NCI-H82 treated with DMSO at 0.1 percent for 48 hours (cell line): ENCODE data around the gene RIN3.

Source experiments
- DNase-seq: peaks from one replicate; lab custom pipeline; 2025; ENCODE audit not compliant: unreplicated experiment; lab: John Stamatoyannopoulos, UW

The RIN3 gene

DNA sequence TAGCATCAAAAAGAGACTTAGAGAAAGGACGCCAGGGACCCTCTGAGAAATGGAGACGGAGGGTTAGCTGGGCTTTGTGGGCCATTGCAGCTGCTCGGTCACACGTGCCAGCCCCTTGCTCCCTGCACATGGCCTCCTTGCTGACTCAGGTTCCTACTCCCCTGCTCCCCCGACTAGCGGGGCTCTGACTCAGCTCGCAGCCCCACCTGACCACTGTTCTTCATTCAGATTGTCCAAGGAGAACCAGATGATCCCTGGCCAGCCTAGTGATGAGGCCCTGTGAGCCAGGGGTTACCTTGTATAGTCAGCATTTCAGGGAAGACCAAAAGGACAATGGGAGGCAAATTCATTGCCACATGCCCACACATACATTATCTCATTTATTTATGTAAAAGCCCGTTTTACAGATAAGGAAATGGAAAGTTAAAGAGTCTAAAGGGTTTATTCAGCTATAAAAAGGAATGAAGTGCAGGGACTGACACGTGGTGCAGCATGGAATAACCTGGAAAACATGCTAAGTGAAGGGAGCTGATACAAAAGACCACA, 131.5 kb downstream of the RIN3 start:
- DNase-seq, result no peak

- DNase-seq, result no peak
Observed at GRCh38 chr14:92645841-92646478, 132.4 kb downstream of the RIN3 start.

DNA sequence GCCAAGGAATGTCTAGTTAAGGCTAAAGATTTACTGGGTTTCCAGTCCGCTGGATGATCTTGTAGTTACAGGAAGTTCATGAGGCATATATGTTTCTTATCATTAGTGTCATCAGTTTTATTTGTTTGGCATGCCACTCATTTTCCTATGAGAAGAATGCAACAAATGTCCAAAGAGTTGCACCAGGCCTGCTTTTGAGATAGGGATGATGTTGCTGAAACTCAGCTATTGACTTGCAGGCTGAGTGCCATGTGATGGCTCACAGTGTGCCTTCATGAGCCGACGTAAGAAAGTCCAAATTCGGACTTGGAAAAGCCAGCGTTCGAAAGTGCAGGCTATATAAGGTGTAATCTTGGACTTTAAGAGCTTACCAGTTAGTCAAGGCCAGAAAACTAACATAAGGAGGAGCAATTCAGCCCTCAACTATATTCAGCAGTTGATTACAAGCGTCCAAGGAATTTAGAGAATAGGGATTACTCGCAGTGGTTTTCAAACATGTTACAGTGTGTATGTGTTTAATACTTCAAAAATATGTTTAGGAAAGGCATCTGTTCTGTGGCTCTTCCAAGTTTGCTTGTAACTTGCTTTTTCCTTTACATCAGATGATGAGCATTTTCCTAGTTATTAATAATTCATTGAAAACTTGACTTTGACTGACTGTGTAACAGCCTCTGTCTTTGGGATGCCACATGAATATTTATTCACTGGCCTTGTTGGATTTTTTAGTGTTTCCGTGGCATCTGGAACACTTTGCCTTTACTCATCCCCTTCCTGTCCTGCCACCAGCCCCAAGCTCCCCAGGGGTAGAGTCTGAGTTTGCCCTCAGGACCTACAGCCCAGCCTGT, 133.6 kb downstream of the RIN3 start:
- no peak for DNase-seq

GRCh38 chr14:92647797-92648279, 134.3 kb downstream of the RIN3 start:
- DNase-seq, result no peak

- no peak for DNase-seq
Observed at GRCh38 chr14:92649066-92649465, 135.5 kb downstream of the RIN3 start.

DNA sequence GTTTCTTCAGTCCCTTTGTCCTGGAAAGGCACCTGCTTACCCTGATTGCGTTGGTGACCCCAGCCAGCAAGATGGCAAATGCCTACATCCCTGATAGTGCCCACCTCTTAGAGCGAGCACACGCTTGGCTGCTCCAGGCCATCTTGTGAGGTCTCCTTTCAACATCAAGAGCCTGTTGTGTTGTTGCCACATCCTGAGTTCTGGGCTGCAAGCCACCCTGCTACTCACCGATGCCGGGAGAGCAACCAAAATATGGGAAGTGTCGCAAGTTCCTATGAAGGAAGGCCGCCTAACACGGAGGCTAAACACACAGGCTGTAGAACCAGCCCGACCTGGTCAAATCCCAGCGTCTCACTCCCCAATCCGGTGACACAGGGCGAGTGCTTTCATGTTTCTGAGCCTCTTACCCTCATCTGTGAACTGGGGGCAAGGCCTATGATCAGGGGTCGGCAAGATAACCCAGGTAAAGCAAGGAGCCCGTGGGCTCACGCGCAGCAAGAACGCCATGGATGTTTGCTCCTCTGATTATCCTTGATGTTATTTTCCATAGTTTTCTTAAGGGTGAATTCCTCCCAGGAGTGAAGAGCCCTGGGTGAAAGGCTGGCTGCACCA, 136.5 kb downstream of the RIN3 start:
- no peak for DNase-seq

DNA sequence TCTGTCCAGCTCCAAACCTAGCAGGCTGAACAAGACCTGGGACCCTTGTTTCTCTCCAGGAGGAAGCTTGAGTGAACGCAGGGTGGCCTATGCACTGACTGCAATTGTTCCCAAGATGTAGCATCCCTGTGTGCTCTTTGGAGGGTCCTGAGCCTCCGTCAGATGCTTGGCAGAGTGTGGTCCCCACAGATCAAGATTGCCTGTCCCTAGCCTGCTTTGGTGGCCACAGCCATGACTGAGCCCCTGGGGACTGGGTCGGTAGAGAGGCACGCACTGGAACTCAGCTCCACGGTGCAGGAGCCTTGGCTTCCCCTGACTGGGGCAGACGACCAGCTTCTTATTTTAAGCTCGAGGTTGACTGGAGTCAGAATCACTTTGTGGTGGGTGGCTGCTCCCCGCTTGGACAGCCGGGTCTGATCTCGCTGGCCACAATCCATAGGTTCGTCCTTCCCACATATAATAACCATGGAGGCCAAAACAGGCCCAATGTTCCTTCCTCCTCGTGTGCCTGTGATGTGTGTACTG, 137.1 kb downstream of the RIN3 start:
- DNase-seq, result no peak

GRCh38 chr14:92651106-92651757, 137.7 kb downstream of the RIN3 start:
- DNase-seq, result no peak

DNA sequence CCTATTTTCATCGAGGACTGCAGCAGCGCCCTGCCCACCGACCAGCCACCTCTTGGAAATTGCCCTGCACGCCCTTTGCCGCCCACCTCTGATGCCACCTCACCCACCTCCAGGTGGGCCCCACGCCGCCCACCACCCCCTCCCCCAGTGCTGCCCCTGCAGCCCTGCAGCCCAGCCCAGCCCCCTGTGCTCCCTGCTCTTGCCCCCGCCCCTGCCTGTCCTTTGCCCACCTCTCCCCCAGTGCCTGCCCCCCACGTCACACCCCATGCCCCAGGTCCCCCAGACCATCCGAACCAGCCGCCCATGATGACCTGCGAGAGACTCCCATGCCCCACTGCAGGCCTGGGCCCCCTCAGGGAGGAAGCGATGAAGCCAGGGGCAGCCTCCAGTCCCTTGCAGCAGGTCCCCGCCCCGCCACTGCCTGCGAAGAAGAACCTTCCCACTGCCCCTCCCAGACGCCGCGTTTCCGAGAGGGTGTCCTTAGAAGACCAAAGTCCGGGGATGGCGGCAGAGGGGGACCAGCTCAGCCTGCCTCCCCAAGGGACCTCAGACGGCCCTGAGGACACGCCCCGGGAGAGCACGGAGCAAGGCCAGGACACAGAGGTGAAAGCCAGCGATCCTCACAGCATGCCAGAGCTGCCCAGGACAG, 138.3 kb downstream of the RIN3 start:
- DNase-seq, result no peak

DNA sequence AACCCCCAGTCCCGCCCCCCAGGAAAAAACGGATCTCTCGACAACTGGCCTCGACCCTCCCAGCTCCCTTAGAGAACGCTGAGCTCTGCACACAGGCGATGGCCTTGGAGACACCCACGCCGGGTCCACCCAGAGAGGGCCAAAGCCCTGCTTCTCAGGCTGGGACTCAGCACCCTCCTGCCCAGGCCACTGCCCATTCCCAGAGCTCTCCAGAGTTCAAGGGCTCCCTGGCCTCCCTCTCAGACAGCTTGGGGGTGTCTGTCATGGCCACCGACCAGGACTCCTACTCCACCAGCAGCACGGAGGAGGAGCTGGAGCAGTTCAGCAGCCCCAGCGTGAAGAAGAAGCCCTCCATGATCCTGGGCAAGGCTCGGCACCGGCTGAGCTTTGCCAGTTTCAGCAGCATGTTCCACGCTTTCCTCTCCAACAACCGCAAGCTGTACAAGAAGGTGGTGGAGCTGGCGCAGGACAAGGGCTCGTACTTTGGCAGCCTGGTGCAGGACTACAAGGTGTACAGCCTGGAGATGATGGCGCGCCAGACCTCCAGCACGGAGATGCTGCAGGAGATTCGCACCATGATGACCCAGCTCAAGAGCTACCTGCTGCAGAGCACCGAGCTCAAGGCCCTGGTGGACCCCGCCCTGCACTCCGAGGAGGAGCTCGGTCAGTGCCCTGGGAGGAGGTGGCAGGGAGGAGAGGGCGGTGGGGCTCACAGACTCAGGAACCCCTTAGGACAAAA, 139.0 kb downstream of the RIN3 start:
- DNase-seq, result no peak

DNA sequence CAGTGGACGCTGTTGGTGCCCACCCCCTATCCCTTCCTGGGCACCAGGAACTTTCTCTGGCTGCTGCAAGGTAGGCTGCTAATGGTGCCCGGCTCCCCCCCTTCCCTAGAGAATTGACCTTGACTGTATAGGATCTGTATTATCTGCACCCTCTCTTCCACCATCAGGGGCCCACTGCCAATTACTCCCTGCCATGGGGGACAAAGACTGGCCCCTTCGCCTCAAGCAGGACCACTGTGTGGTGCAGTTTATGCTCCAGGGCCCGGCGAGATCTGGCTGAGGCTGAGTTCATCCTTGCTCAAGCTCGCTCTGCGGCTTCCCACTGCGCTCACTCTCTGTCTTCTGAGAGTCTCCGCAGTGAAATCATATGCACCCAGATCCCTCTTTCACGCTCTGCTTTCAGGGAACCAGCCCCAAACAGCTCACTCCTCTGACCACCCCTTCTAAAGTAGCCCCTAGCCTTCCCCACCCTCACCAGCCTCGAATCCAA, 139.6 kb downstream of the RIN3 start:
- DNase-seq, result no peak

DNA sequence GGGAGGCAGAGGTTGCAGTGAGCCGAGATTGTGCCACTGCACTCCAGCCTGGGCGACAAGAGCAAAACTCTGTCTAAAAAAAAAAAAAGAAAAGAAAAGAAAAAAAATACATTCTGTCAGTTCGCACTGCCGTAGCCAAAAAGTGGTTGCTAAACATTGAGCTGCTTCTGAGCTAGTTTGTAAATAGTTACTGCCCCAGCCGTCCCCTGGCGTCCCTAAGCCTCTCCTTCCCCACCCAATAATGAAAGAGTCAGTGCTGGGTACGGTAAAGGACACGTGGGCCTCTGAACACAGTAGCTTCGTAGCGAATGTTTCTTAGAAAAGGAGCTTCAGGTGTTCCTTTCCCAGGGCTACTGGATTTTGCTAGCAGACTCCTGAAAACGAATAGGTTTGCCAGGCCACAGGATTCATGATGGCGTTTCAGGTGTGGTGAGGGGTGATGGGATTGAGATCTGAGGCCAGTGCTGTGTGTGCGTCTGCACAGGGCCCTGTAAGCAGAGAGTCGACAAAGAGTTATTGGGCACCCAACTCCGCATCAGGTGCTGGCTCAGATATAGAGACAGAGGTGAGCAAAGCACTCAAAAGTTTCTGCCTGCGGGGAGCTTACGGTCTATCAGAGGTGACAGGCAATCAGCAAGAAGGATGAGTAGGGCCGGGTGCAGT, 140.8 kb downstream of the RIN3 start:
- no peak for DNase-seq

GRCh38 chr14:92655419-92656201, 142.0 kb downstream of the RIN3 start:
- DNase-seq, result no peak

DNA sequence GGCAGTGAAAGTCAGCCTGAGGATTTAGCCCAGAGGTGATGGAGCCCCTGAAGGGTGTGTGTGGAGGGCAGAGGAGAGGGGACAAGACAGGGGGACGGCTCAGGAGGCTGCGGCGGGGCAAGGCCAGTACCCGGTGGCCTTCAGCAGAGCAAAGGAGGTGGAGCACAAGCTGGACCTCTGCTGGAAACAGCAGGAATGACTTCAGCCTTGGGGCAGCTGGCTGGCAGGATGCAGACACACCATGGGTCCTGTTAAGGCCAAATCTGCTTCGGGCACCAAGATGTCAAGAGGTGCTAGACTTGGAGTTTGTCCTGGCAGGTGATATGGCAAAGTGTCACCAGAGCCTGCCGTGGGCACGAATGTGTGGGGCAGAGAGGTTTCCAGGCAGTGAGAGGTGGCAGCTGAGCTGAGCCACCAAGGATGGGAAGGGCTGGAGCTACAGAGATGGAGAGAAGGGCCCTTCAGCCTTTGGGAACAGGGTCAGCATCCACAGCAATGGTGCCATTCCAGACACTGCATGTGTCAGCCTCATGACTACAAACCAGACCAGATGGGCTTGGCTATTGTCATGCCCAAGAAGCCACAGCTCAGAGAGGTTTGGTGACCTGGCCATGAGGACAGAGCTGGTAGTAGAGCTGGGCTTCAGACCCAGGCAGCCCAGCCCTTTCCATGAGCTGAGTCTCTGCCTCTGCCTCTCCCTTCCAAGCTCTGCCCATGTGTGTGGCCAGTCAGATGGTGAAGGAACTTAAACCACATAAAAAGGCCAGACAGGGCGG, 142.9 kb downstream of the RIN3 start:
- no peak for DNase-seq

DNA sequence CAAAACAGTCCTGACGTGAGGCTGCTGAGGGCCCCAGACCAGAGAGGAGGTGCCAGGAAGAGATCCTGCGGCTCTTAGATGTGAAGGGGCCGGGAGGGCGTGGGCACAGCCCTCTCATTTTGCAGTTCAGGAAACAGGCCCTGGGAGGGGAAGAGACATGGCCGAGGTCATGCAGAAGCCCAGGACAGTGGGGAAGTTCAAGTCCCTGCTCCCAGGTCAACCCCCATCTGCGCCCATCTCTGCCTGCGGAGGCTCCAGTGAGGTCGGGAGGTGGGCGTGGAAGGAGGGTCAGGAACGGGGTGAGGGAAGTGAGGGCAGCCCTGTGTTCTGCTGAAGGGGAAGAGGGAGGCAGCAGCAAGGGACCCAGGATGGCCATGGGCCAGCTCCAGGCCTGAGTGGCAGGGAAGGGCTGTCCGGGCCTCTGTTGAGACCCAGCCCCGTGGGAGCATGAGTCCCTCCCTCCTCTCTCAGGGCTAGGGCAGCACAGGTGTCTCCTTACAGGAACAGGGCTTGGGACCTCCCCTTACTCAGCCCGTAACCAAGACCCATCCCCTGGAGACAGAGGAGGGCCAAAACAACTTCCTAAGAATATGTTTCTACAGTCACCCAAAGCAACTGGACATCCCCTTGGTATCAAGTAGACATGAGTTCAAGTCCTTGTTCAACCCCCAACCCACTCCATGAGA, 144.0 kb downstream of the RIN3 start:
- DNase-seq, result no peak

- no peak for DNase-seq
Observed at GRCh38 chr14:92658160-92658559, 144.6 kb downstream of the RIN3 start.

DNA sequence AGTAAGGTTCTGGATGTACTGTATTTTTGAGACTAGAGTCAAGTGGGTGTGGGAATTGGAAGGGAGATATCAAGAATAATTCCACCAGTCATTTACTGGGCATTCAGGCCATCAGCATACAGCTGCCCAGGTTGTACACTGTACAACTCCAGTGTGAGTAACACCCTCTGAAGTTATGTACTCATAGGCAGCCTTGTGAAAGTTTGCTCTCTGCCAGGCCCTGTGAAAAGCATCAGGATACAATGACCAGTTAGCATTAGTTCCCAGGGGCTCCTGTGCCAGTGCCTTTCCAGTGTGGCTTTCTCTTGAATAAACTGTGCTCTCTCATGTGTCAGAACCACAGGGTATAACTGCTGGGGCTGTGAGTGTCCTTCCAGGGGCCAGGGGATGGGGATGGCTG, 145.1 kb downstream of the RIN3 start:
- no peak for DNase-seq
